NB4 (cell line): ENCODE results near the gene ERBB4.

Experiments
- DNase-seq: peaks from one replicate; pipeline ENCODE4 v3.0.0; 2010; ENCODE audit warnings: low read depth
- H3K4me3 ChIP-seq: one replicate; pipeline ENCODE4 v1.5.1; 2011; ENCODE audit warnings: mild to moderate bottlenecking, low read depth, low read length, moderate library complexity
- CTCF ChIP-seq: IDR thresholded peaks from one replicate; pipeline ENCODE4 v1.5.1; 2012; ENCODE audit warnings: low read depth, low read length
- MAX ChIP-seq: IDR thresholded peaks from 2 replicates; pipeline ENCODE4 v1.6.1; 2011; ENCODE audit warnings: low read depth, low read length
- MYC ChIP-seq: IDR thresholded peaks from 2 replicates; pipeline ENCODE4 v1.6.1; 2011; ENCODE audit warnings: low read depth, low read length
- POLR2A ChIP-seq: IDR thresholded peaks from 2 replicates; pipeline ENCODE4 v1.6.1; 2011; ENCODE audit warnings: mild to moderate bottlenecking; ENCODE audit not compliant: insufficient read length; ENCODE audit errors: extremely low read depth

The ERBB4 gene

GRCh38 chr2:211709389-211709788, 829.2 kb downstream of the ERBB4 start:
- H3K4me3 ChIP-seq = no peak overlapping the region
- no peak for TF ChIP-seq MAX
- no peak for TF ChIP-seq CTCF
- TF ChIP-seq MYC = no peak
- TF ChIP-seq POLR2A = no peak
- peak; percentile 82 for DNase-seq

- TF ChIP-seq CTCF = no peak
- no peak for TF ChIP-seq POLR2A
- no peak for TF ChIP-seq MYC
- TF ChIP-seq MAX = no peak
- no peak overlapping the region for H3K4me3 ChIP-seq
- DNase-seq = no peak
These were observed 845.9 kb downstream of the ERBB4 start for GRCh38 chr2:211692689-211693088.

- DNase-seq = no peak
- TF ChIP-seq POLR2A (no peak), CTCF (no peak), MYC (no peak)
- no peak overlapping the region for H3K4me3 ChIP-seq
These were observed 847.9 kb downstream of the ERBB4 start for GRCh38 chr2:211690736-211691135.

GRCh38 chr2:211688196-211688595, 850.4 kb downstream of the ERBB4 start:
- TF ChIP-seq POLR2A (no peak), CTCF (no peak), MYC (no peak), MAX (no peak)
- no peak for DNase-seq
- H3K4me3 ChIP-seq = no peak overlapping the region

GRCh38 chr2:211674715-211675114, 863.9 kb downstream of the ERBB4 start:
- DNase-seq = no peak
- H3K4me3 ChIP-seq = no peak overlapping the region
- TF ChIP-seq POLR2A (no peak), MYC (no peak), MAX (no peak), CTCF (no peak)

- no peak for DNase-seq
- no peak for TF ChIP-seq POLR2A
- TF ChIP-seq CTCF = no peak
- no peak for TF ChIP-seq MYC
- TF ChIP-seq MAX = no peak
- H3K4me3 ChIP-seq = no peak overlapping the region
These were observed 865.3 kb downstream of the ERBB4 start for GRCh38 chr2:211673133-211673905.
